GM18498 (cell line): ENCODE measurements around the gene NDUFB10.
"Not testable (repeated sequence)": the region's sequence is repeated elsewhere in the genome, so short reads cannot be mapped to it uniquely, and the experiment has no call there.

Experiments used
- ATAC-seq: cut with Tn5 transposase; IDR thresholded peaks from one replicate; pipeline ENCODE4 v1.9.1; 2021; ENCODE audit warnings: mild to moderate bottlenecking, moderate library complexity; ENCODE audit not compliant: unreplicated experiment

The NDUFB10 gene

DNA sequence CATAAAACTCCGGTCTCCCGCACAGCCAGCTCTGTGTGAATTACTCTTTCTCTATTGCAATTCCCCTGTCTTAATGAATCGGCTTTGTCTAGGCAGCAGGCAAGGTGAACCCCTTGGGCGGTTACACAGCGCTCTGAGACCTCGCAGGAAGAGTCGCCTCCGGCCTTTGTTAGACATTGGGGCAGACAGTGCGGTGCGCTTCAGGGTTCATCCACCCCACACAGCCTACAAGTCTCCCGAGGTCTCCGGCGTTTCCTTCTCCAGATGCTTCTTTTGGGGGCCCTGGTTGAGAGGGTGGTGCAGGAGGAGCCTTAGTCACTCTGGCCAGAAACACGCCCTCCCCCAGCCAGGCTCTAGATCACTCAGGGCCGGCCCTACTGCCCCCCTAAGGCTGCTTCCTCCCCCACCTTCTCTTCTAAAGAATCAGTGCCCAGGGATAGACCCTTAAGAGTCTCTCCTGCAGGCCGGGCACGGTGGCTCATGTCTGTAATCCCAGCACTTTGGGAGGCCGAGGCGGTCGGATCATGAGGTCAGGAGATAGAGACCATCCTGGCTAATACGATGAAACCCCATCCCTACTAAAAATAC is 14.6 kb upstream of the NDUFB10 start:
- no peak for ATAC-seq

DNA sequence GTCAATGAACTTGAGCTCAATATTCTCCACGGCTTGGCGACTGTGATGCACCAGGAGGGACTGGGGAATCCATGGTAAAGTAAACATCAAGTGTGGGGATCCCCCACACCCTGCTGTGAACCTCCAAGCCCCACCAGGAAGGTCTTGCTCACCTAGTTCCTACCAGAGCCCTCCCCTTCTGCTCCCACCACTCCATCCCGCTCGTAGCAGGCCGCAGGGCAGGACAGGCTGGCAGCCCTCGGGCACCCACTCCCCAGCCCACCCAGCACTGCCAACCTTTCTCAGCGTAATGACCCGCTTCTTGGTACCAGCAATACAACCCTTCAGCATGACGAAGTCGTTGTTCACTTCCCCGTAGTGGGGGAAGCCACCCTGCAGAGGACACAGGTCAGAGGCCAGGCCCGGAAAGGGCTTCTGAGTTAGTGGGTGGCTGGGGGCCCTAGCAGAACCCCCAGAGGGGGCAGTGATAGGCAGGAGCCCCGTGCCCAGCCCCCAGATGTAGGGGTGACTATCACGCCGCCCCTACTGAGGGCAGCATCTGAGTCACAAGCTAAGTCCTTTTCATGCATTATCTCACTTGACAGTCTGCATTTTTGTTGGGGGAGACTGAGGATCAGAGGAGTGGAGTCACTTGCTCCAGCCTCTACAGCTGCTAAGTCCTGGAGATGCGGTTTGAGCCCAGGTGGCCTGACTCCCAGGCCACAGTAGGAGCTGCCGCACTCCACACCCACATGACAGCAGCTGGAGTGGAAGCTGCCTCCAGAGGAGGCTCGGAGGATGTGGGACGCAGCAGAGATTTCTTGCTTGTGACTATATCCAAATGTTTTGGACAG is 13.6 kb upstream of the NDUFB10 start:
- ATAC-seq: no peak

DNA sequence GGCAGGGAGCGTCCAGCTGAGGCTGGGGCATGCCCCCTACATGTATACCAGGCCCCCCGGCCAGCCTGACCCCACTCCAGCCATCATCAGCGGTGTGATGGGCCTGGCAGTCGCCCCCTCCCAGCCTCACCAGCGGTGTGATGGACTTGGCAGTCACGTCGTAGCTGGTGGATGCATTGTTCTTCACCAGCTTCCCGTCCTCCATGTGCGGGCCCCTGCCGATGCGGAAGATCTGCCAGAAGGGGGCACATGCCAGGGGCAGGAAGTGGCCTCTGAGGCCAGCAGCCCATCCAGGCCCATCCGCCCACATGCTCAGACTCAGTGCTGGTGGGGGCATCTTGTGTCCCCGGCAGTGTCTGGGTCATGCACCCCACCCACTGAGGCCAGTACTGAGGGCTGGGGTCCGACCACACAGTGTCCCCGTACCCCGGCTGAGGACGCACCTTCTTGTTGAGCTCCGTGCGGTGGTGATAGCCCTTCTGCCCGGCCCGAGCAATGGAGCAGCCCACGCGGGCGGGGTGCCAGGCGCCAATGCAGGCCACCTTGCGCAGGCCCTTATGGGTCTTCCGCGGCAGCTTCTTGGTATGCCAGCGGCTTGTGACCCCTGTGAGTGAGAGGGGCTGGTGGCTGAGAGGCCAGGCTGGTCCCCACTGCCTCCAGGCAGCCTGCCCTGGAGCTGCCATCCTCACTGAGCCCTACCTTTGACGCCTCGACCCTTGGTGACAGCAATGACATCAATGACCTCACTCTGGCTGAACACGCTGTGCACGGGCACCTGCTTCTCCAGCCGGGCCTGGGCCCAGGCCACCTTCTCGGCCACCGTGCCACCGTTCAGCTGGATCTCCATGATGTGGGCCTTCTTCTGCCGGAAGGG is 12.6 kb upstream of the NDUFB10 start:
- ATAC-seq: no peak

DNA sequence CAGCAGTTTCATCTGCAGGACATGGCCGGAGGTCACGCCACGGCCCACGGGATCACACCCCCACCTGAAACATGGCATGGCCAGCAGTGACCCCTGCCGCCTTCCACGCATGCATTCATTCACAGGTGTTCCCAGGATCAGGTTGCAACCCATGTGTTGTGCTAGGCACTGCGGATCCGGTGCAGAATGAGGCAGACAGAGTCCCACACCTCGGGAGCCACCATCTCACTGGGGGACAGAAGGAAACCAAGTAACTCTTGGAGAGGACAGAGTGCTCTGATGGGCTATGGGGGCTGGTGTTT is 12.0 kb upstream of the NDUFB10 start:
- ATAC-seq: no peak

DNA sequence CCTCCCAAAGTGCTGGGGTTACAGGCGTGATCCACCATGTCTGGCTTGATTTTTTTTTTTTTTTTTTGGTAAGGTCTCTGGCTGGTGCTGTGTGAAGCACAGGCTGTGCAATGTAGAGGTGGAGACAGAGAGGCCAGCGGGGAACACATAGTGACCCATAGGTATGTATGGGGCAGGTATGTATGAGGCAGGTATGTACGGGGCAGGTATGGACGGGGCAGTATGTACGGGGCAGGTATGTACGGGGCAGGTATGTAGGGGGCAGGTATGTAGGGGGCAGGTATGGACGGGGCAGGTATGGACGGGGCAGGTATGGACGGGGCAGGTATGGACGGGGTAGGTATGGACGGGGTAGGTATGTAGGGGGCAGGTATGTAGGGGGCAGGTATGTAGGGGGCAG is 9.8 kb upstream of the NDUFB10 start:
- no peak for ATAC-seq

DNA sequence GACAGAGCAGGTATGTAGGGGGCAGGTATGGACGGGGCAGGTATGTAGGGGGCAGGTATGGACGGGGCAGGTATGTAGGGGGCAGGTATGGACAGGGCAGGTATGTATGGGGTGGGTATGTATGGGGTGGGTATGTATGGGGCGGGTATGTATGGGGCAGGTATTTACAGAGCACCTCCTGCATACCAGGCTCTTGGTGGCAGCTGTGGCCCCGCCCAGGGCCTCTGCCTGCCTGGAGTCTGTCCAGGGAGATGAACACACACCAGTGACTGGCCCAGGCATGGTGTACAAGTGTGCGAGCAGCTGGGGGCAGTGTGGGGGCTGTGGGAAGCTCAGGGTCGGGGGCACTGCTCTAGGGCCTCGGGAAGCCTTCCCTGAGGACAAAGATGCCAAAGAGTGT is 9.3 kb upstream of the NDUFB10 start:
- ATAC-seq: no peak

DNA sequence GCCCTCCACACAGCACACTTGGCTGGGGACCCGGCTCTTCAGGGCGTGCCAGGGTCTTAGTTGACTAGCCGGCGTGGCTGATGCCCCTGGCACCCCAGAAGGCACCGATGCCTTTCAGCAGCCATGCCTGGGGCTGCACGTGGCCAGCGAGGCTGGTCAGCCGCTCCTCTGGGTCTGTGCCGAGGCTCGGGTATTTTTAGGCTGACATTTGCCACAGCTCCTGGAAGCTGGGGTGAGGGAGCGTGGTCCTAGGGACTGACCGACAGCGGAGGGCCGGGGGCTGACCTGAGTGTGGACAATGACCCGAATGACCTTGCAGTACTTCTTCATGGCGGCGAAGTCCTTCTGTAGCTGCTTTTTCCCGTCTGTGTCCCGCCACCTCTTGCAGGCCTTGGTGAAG is 8.8 kb upstream of the NDUFB10 start:
- ATAC-seq: no peak

DNA sequence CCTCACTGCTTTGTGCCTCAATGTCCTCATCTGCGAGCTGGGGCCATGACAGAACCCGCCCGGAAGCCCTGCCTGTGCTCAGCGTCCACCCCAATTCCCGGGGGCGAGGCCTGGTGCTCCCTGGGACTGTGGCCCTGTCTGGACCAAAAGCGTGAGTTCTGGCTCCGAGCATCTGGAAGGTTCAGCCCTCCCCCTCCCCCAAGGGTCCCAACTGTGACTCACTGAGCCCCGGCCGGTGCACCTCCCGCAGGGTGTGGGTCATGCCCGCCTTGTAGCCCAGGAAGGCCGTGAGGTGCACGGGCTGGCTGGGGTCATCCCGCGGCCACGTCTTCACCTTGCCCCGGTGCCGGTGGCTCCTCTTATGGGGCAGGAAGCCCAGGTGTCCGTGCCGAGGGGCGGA is 5.6 kb upstream of the NDUFB10 start:
- ATAC-seq: no peak

DNA sequence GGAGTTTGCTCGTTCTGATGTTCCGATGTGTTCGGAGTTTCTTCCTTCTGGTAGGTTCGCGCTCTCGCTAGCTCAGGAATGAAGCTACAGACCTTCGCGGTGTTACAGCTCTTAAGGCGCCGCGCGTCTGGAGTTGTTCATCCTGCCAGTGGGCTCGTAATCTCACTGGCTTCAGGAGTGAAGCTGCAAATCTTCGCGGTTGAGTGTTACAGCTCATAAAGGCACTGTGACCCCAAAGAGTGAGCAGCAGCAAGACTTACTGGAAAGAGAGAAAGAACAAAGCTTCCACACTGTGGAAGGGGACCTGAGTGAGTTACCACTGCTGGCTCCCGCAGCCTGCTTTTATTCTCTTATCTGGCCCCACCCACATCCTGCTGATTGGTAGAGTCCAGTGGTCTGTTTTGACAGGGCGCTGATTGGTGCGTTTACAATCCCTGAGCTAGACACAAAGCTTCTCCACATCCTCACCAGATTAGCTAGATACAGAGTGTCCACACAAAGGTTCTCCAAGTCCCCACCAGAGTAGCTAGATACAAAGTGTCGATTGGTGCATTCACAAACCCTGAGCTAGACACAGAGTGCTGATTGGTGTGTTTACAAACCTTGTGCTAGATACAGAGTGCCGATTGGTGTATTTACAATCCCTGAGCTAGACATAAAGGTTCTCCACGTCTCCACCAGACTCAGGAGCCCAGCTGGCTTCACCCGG is 1.8 kb upstream of the NDUFB10 start:
- ATAC-seq: not testable (repeated sequence)

DNA sequence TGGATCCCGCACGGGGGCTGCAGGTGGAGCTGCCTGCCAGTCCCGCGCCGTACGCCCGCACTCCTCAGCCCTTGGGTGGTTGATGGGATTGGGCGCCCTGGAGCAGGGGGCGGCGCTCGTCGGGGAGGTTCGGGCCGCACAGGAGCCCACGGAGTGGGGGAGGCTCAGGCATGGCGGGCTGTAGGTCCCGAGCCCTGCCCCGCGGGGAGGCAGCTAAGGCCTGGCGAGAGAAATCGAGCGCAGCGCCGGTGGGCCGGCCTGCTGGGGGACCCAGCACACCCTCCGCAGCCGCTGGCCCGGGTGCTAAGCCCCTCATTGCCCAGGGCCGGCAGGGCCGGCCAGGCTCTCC is 1.2 kb upstream of the NDUFB10 start:
- ATAC-seq: not testable (repeated sequence)

DNA sequence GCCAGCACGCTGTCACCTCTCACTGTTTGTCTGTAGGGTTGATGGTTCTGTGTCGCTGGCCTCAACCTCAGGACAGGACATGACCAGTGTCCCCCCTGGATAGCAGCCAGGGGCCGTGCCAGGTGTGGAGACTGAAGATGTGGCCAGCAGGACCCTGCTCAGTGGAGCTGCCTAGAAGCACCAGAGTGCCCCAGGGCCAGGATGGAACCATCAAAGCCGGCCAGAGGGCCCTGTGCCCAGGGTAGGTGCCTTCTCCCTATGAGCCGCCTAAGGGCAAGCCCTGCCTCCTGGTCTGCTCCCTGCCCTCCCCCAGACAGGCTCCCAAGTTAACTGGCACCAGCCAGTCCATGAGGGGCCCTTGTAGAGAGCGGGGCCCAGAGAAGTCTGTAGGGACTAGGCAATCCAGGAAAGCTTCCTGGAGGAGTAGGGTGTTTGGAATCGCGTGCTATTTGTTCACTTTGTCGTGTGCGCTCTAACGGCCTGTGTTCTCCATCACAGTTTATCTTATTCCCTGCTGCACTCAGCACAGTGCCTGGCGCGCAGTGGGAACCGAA is 546 bp upstream of the NDUFB10 start:
- ATAC-seq: no peak

DNA sequence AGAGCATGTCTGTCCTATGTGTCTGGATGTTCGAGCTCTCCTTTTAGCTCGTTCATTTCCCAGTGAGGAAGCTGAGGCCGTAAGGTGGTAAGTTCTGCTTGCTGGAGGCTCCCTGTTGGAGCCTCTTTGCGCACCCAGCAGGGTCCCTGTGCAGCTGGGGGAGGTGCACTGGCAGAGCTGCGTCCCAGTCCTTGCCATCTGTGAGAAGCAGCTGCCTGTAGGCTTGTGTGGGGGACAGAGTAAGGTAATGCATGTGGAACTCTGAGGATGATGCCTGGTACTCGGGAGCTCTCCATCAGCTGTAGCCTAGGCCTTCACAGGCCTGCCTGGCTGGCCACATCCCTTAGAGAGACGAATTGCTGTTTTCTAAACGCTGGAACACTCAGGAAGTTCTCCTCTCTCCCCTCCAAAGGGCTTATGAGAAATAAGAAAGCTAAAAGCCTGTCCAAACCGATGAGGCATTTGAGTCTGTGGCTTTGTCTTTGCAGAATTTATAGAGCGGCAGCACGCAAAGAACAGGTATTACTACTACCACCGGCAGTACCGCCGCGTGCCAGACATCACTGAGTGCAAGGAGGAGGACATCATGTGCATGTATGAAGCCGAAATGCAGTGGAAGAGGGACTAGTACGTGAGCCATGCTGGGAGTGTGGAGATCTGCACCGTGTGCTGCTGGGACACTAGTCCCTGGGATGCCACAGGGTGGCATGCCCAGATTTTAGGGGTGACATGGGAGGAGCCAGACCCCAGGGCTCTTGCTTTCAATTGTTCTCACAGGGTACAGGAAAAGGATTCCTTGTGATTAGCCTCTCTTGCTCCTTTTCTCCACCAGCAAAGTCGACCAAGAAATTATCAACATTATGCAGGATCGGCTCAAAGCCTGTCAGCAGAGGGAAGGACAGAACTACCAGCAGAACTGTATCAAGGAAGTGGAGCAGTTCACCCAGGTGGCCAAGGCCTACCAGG is 1.6 kb downstream of the NDUFB10 start:
- ATAC-seq: no peak

DNA sequence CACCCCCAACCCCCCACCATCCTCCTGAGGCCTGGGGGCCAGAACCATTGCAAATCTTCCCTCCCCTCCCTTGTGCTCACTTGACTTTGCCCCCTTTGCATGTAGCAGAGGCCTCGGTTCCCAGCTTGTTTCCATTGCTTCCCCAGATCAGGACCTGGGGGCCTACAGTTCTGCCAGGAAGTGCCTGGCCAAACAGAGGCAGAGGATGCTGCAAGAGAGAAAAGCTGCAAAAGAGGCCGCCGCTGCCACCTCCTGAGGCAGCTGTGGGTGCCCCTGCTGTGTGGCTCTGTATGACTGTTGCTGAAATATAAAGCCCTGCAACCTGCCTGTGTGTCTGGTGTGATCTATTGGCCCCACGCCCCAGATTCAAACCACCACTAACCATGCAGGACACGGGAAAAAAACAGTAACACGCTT is 2.3 kb downstream of the NDUFB10 start:
- no peak for ATAC-seq

DNA sequence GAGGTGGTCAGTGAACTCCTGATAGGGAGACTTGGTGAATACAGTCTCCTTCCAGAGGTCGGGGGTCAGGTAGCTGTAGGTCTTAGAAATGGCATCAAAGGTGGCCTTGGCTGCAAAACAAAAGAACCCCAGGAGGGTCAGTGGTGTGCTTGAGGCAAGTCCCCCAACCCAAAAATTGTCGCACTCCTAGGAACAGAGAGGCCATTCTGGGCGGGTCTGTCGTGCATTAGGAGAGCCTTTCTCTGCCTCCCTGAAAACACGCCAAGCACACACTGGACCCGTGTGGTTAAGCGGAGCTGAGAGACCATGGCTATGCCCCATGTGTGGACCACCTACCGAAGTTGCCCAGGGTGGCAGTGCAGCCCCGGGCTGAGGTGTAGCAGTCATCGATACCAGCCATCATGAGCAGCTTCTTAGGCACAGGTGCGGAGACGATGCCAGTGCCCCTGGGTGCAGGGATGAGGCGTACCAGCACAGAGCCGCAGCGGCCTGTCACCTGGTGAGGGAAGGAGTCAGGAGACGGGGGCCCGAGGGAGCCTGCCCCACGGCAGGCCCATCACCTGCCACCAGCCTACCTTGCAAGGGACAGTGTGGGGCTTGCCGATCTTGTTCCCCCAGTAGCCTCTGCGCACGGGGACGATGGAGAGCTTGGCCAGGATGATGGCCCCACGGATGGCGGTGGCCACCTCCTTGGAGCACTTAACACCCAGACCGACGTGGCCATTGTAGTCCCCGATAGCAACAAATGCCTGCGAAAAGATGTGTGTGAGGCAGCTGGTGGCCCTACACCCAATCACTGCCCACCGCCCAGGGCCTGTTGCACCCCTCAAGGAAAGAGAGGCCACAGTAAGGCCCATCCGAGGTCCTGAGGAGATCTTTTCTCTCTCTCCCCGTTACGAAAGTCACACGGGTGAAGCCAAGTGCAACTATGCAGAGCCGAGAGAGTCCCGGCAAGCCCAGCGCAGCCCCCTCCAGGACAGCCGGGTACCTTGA is 3.1 kb downstream of the NDUFB10 start:
- not testable (repeated sequence) for ATAC-seq

DNA sequence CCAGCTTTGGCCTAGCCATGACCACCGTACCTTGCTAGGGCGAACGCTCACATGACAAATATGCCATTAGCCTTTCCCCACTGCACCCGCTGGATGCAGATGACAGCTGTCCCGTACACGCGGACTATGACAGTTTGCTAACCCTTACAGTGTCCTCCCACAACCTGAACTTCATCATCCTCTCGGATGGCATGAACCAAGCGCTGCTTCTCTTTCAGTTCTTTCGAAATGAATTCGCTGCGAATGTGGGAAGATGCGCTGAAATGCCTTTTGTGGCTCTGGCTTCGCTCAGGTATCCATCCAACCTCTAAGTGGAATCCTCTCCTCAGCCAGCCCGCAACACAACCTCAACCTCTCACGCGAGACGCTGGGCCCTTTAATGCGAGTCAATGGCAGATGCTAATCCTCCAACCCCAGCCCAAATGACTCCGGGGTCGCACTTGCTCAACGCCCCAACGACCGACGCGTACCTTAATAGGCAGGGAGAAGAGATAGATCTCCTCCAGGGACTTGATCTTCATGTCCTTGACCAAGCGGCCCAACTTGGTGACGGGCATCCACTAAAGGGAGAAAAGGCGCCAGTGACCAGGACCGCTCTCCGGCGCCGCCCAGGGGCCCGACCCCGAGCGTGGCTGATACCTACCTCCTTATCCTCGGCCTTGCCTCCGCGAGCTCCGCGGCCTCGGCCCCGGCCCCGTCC is 4.6 kb downstream of the NDUFB10 start:
- ATAC-seq: peak; percentile 14

DNA sequence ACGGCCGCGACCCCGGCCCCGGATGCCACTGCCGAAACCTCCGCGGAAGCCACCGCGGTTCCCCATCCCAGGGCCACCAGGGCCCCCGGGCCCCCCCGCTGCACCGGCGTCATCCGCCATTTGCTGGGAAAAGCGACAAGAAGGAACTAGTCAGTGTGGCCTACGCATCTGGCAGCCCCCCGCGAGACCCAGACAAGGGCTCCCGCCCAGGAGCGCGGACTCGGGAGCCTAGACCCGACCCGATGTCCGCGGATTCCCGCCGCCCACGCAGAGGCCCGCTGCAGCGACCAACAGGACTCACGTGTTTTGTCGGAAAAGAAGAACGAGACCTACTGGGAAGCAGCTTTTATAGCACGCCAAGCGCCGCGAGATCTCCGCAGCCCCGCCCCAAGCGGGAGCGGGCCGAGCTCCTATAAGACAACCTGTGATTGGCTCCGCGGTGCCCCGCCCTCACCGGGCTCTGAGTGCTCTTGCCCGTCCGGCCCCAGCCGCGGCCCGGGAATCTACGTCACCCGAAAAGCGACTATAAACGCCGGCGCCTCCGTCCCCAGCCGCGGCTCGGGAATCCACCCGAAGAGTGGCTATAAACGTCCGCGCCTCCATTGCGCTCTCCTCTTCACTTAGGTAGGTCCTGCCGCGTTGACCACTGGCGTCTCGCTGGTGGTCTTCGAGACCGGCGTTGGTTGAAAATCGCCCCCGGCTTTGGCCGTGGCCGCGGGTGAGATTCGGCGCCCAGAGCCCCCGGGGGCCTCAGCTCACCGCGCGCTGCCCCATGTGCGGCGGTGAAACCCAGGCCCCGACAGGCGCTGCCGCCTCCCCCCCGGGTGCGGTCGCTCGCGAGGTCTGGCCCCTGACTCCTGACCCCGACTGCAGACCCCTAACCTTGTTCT is 5.4 kb downstream of the NDUFB10 start, which contains the start of gene RPS2:
Gene RPS2 (minus strand): TSS at position 321 of the 890 bp plus-strand sequence. CDS start 201 bp downstream, at position 120.
- ATAC-seq: peak; percentile 84
